IMR-90 (cell line): ENCODE data around the gene AGMO. TPM values are rescaled to one million over a fixed set of nuclear protein-coding genes. Genes with fewer than 3 reads are reported as not detected.

Experiments used
- ATAC-seq: fragments of 200-7000 bp; cut with Tn5 transposase; 2 replicates; pipeline ENCODE4 v1.9.1; 2020; ENCODE audit warnings: low read depth, mild to moderate bottlenecking, moderate library complexity
- BruUV-seq: library from RNA; stranded (reverse); fragments of 400-500 nt; replicated peaks from 2 replicates; lab custom pipeline; 2021; lab: Mats Ljungman, UMichigan
- CTCF ChIA-PET: fragments of 300-600 bp; formaldehyde crosslinking; extraction: SDS; loops from one replicate; lab custom pipeline; 2021; ENCODE audit warnings: antibody characterized with exemption; lab: Yijun Ruan, JAX
- POLR2A ChIA-PET: fragments of 300-600 bp; sonication (Branson Sonifier 250); formaldehyde crosslinking; loops from one replicate; lab custom pipeline; 2022; ENCODE audit warnings: antibody characterized with exemption; ENCODE audit not compliant: unreplicated experiment; lab: Charles Lee
- DNase-seq: peaks from one replicate; pipeline ENCODE4 v3.0.0; 2013
- H2AFZ ChIP-seq: replicated peaks from 2 replicates; pipeline ENCODE3; 2013; ENCODE audit warnings: low read length, mild to moderate bottlenecking; ENCODE audit not compliant: poor library complexity
- H2AK5ac ChIP-seq: 2 replicates; pipeline ENCODE4 v1.6.1; 2013; ENCODE audit warnings: low read depth, low read length, inconsistent platforms
- H2AK9ac ChIP-seq: replicated peaks from 2 replicates; pipeline ENCODE3; 2013; ENCODE audit warnings: mild to moderate bottlenecking, low read depth, low read length, moderate library complexity; ENCODE audit not compliant: poor library complexity
- H2BK120ac ChIP-seq: 2 replicates; pipeline ENCODE4 v1.6.1; 2013; ENCODE audit warnings: low read depth, low read length, inconsistent platforms
- H2BK15ac ChIP-seq: 3 replicates; pipeline ENCODE4 v1.6.1; 2013; ENCODE audit warnings: low read depth, low read length, inconsistent platforms
- H2BK20ac ChIP-seq: 2 replicates; pipeline ENCODE4 v1.6.1; 2013; ENCODE audit warnings: low read depth, mild to moderate bottlenecking, inconsistent platforms, low read length, moderate library complexity
- H2BK5ac ChIP-seq: 2 replicates; pipeline ENCODE4 v1.6.1; 2013; ENCODE audit warnings: mild to moderate bottlenecking, low read depth, low read length, inconsistent platforms; ENCODE audit not compliant: poor library complexity, severe bottlenecking
- H3K14ac ChIP-seq: replicated peaks from 2 replicates; pipeline ENCODE4 v1.6.1; 2013; ENCODE audit warnings: low read depth, low read length, inconsistent platforms
- H3K18ac ChIP-seq: 2 replicates; pipeline ENCODE4 v1.6.1; 2013; ENCODE audit warnings: low read depth, low read length, control low read depth
- H3K23ac ChIP-seq: 2 replicates; pipeline ENCODE4 v1.6.1; 2013; ENCODE audit warnings: low read depth, low read length, inconsistent platforms
- H3K27ac ChIP-seq: 2 replicates; pipeline ENCODE4 v1.5.1; 2013; ENCODE audit warnings: mild to moderate bottlenecking, control low read depth, low read length; ENCODE audit not compliant: insufficient read depth
- H3K27me3 ChIP-seq: 2 replicates; pipeline ENCODE4 v1.6.1; 2013; ENCODE audit warnings: low read length; ENCODE audit not compliant: control insufficient read depth, insufficient read depth
- H3K36me3 ChIP-seq: 2 replicates; pipeline ENCODE4 v1.6.1; 2013; ENCODE audit warnings: low read length, mixed read lengths; ENCODE audit not compliant: control insufficient read depth, insufficient read depth
- H3K4ac ChIP-seq: 2 replicates; pipeline ENCODE4 v1.6.1; 2013; ENCODE audit warnings: low read depth, low read length, inconsistent platforms
- H3K4me1 ChIP-seq: 2 replicates; pipeline ENCODE4 v1.6.1; 2013; ENCODE audit warnings: low read length, mixed read lengths; ENCODE audit not compliant: control insufficient read depth, insufficient read depth
- H3K4me2 ChIP-seq: 2 replicates; pipeline ENCODE4 v1.6.1; 2013; ENCODE audit warnings: low read depth, mild to moderate bottlenecking, control low read depth, low read length, moderate library complexity
- H3K4me3 ChIP-seq: 2 replicates; pipeline ENCODE4 v1.5.1; 2013; ENCODE audit warnings: low read depth, mild to moderate bottlenecking, control low read depth, low read length, moderate library complexity; ENCODE audit not compliant: insufficient read depth
- H3K56ac ChIP-seq: 2 replicates; pipeline ENCODE4 v1.6.1; 2013; ENCODE audit warnings: low read length, inconsistent platforms; ENCODE audit not compliant: insufficient read depth; ENCODE audit errors: extremely low read depth
- H3K79me1 ChIP-seq, 2 experiments: 2 replicates each; pipeline ENCODE4 v1.6.1; 2013; ENCODE audit warnings: low read length in 2 of 2, inconsistent platforms in 1 of 2, low read depth in 1 of 2
- H3K9ac ChIP-seq: 2 replicates; pipeline ENCODE4 v1.6.1; 2013; ENCODE audit warnings: low read depth, low read length, control low read depth
- H3K9me1 ChIP-seq: 2 replicates; pipeline ENCODE4 v1.6.1; 2013; ENCODE audit warnings: low read length, inconsistent platforms; ENCODE audit not compliant: insufficient read depth
- H3K9me3 ChIP-seq: 2 replicates; pipeline ENCODE4 v1.6.1; 2013; ENCODE audit warnings: low read length; ENCODE audit not compliant: control insufficient read depth, insufficient read depth
- H4K20me1 ChIP-seq: 2 replicates; pipeline ENCODE4 v1.6.1; 2013; ENCODE audit warnings: low read length, inconsistent platforms; ENCODE audit not compliant: insufficient read depth
- H4K5ac ChIP-seq: 2 replicates; pipeline ENCODE4 v1.6.1; 2013; ENCODE audit warnings: mild to moderate bottlenecking, low read depth, low read length, control low read depth
- H4K8ac ChIP-seq, 2 experiments: 2 replicates each; pipeline ENCODE4 v1.6.1; 2013; ENCODE audit warnings: low read depth in 2 of 2, low read length in 2 of 2, control low read depth in 1 of 2, inconsistent platforms in 1 of 2
- H4K91ac ChIP-seq: 2 replicates; pipeline ENCODE4 v1.6.1; 2013; ENCODE audit warnings: low read depth, low read length, inconsistent platforms; ENCODE audit not compliant: insufficient read depth
- CEBPB ChIP-seq: IDR thresholded peaks from 2 replicates; pipeline ENCODE4 v1.6.1; 2012; ENCODE audit warnings: low read depth, low read length, improper control_type of control experiment
- FOS ChIP-seq: fragments of 150-350 bp; IDR thresholded peaks from 2 replicates; pipeline ENCODE4 v1.6.1; 2016; ENCODE audit warnings: low read depth, low read length
- MAFK ChIP-seq: IDR thresholded peaks from 2 replicates; pipeline ENCODE4 v1.6.1; 2012; ENCODE audit warnings: low read depth, low read length, improper control_type of control experiment
- MAZ ChIP-seq: IDR thresholded peaks from 2 replicates; pipeline ENCODE4 v1.6.1; 2012; ENCODE audit warnings: low read depth, mild to moderate bottlenecking, low read length, improper control_type of control experiment, moderate library complexity, borderline replicate concordance
- MXI1 ChIP-seq: IDR thresholded peaks from 2 replicates; pipeline ENCODE4 v1.6.1; 2012; ENCODE audit warnings: low read depth, mild to moderate bottlenecking, low read length, moderate library complexity, borderline replicate concordance
- POLR2A ChIP-seq: IDR thresholded peaks from 2 replicates; pipeline ENCODE4 v1.6.1; 2012; ENCODE audit warnings: mild to moderate bottlenecking, low read depth, low read length
- RAD21 ChIP-seq: IDR thresholded peaks from 2 replicates; pipeline ENCODE4 v1.6.1; 2012; ENCODE audit warnings: low read length, improper control_type of control experiment
- RCOR1 ChIP-seq: IDR thresholded peaks from 2 replicates; pipeline ENCODE4 v1.6.1; 2012; ENCODE audit warnings: mild to moderate bottlenecking, low read length, improper control_type of control experiment; ENCODE audit not compliant: insufficient replicate concordance
- RFX5 ChIP-seq: IDR thresholded peaks from 2 replicates; pipeline ENCODE4 v1.8.0; 2012; ENCODE audit warnings: low read depth, mild to moderate bottlenecking, low read length, moderate library complexity
- SMC3 ChIP-seq: fragments of 150-350 bp; IDR thresholded peaks from 2 replicates; pipeline ENCODE4 v1.6.1; 2016; ENCODE audit warnings: low read depth, mild to moderate bottlenecking, antibody characterized with exemption, low read length, moderate library complexity
- WGBS, 2 experiments: methylation state at CpG; one replicate each; pipeline versions ENCODE4 v1.1.5 to v1.1.7; 2013; ENCODE audit warnings: missing lambda C conversion rate in 2 of 2; ENCODE audit not compliant: insufficient read length in 1 of 2; ENCODE audit errors: extremely low coverage in 2 of 2; 5-methylcytosine and 5-hydroxymethylcytosine counted together
- dilution Hi-C: fragments of 300-500 bp; cut with HindIII; formaldehyde crosslinking; loops from one replicate; pipeline ENCODE4 v1.14.3; 2018; ENCODE audit warnings: low sequenced_read_pairs; ENCODE audit not compliant: unreplicated experiment
- in situ Hi-C: fragments of 300-500 bp; cut with MboI; formaldehyde crosslinking; loops from 3 replicates; pipeline ENCODE4 v1.14.3; 2019; ENCODE audit warnings: low sequenced_read_pairs, inconsistent platforms, mixed read lengths
- intact Hi-C: fragments of 100-400 bp; cut with micrococcal nuclease; formaldehyde crosslinking; loops from 2 replicates; pipeline ENCODE4 v1.10.0; 2022
- polyA plus RNA-seq, 3 experiments: library from polyadenylated mRNA; depleted of rRNA; stranded (reverse); fragments of >200 nt; gene quantifications; 2 replicates each; pipeline ENCODE4 v1.2.3, GENCODE V29; 2012; ENCODE audit warnings: low replicate concordance in 1 of 3
- total RNA-seq: library from RNA; depleted of rRNA; stranded (reverse); fragments of >200 nt; gene quantifications from 2 replicates; pipeline ENCODE4 v1.2.3, GENCODE V29; 2012
- TF ChIP-seq, protein P1 (sequence below): fragments of 150-350 bp; IDR thresholded peaks from 2 replicates; pipeline ENCODE4 v1.6.1; 2017; ENCODE audit warnings: mild to moderate bottlenecking, antibody characterized with exemption, low read length, low read depth
- TF ChIP-seq, protein P2 (sequence below): conservative IDR thresholded peaks from 2 replicates; pipeline ENCODE4 v1.5.1; 2012; ENCODE audit warnings: mild to moderate bottlenecking, low read depth, low read length, improper control_type of control experiment
- TF ChIP-seq, protein P3 (sequence below): fragments of 150-350 bp; IDR thresholded peaks from 2 replicates; pipeline ENCODE4 v1.6.1; 2016; ENCODE audit warnings: low read depth, mild to moderate bottlenecking, low read length, moderate library complexity, borderline replicate concordance

Gene AGMO
- total and polyA plus RNA-seq, 2 of the 4 experiments (the other 2 are of a cell fraction): not detected

DNA sequence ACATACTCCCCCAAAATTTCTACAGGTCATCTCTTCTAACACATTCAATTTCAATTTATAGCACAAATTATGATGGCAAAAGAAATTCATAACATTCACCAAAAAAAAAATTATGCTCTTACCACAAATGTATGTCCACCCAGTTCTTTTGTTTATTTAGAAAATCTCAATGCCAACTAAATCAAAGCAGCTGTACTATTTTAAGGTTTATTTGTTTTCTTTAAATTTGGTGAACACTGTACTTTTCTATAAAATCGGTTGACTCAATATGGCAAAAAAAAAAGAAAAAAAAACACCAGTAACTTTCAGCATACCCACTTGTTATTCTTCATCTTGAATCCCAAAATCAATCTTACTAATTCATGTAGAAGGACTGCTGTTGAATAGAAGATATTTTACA lies 225.7 kb downstream of the AGMO start:
- intact Hi-C loops: no loop called here
- H3K18ac ChIP-seq: no peak overlapping the region
- no peak overlapping the region for H3K9ac ChIP-seq
- H4K91ac ChIP-seq: no peak overlapping the region
- WGBS, 2 experiments: no CpG with 5 or more reads among the region's 1 CpG
- H3K27me3 ChIP-seq: no peaks in the 10 kb centered on the region
- no peak overlapping the region for H4K8ac ChIP-seq
- no peak overlapping the region for H3K56ac ChIP-seq
- no peak for ATAC-seq
- H2AFZ ChIP-seq: no peak overlapping the region
- dilution Hi-C loops: no loop called here
- no peak overlapping the region for H3K14ac ChIP-seq
- H4K5ac ChIP-seq: no peak overlapping the region
- CTCF ChIA-PET: no interaction called here
- POLR2A ChIA-PET: no interaction called here
- no peaks in the 10 kb centered on the region for H3K36me3 ChIP-seq
- H3K23ac ChIP-seq: no peak overlapping the region
- no peak overlapping the region for H2BK20ac ChIP-seq
- no peaks in the 10 kb centered on the region for H3K4me1 ChIP-seq
- H2AK9ac ChIP-seq: no peak overlapping the region
- no peak overlapping the region for H2AK5ac ChIP-seq
- BruUV-seq: no TSS peak
- peaks cover 2% of the 10 kb centered on the region; the same call in 1 of the 2 replicates for H3K9me3 ChIP-seq
- no peak overlapping the region for H2BK5ac ChIP-seq
- H3K4me3 ChIP-seq: no peak overlapping the region
- no peak overlapping the region for H2BK15ac ChIP-seq
- H3K79me1 ChIP-seq: no peaks in the 10 kb centered on the region
- no peaks in the 10 kb centered on the region for H3K9me1 ChIP-seq
- in situ Hi-C loops: no loop called here
- no peak overlapping the region for H3K4ac ChIP-seq
- H3K4me2 ChIP-seq: no peak overlapping the region
- H4K20me1 ChIP-seq: no peaks in the 10 kb centered on the region
- DNase-seq: no peak
- no peak overlapping the region for H3K27ac ChIP-seq
- H2BK120ac ChIP-seq: no peak overlapping the region
- TF ChIP-seq, protein P1, sequence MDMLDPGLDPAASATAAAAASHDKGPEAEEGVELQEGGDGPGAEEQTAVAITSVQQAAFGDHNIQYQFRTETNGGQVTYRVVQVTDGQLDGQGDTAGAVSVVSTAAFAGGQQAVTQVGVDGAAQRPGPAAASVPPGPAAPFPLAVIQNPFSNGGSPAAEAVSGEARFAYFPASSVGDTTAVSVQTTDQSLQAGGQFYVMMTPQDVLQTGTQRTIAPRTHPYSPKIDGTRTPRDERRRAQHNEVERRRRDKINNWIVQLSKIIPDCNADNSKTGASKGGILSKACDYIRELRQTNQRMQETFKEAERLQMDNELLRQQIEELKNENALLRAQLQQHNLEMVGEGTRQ: no peak
- TF ChIP-seq RCOR1 (no peak), MXI1 (no peak), POLR2A (no peak), SMC3 (no peak), RFX5 (no peak), MAFK (no peak), MAZ (no peak), RAD21 (no peak), CEBPB (no peak), FOS (no peak)
- TF ChIP-seq, protein P2, sequence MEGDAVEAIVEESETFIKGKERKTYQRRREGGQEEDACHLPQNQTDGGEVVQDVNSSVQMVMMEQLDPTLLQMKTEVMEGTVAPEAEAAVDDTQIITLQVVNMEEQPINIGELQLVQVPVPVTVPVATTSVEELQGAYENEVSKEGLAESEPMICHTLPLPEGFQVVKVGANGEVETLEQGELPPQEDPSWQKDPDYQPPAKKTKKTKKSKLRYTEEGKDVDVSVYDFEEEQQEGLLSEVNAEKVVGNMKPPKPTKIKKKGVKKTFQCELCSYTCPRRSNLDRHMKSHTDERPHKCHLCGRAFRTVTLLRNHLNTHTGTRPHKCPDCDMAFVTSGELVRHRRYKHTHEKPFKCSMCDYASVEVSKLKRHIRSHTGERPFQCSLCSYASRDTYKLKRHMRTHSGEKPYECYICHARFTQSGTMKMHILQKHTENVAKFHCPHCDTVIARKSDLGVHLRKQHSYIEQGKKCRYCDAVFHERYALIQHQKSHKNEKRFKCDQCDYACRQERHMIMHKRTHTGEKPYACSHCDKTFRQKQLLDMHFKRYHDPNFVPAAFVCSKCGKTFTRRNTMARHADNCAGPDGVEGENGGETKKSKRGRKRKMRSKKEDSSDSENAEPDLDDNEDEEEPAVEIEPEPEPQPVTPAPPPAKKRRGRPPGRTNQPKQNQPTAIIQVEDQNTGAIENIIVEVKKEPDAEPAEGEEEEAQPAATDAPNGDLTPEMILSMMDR: no peak
- TF ChIP-seq, protein P3, sequence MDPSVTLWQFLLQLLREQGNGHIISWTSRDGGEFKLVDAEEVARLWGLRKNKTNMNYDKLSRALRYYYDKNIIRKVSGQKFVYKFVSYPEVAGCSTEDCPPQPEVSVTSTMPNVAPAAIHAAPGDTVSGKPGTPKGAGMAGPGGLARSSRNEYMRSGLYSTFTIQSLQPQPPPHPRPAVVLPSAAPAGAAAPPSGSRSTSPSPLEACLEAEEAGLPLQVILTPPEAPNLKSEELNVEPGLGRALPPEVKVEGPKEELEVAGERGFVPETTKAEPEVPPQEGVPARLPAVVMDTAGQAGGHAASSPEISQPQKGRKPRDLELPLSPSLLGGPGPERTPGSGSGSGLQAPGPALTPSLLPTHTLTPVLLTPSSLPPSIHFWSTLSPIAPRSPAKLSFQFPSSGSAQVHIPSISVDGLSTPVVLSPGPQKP: no peak
